NCI-H2196 (cell line): Measurements from ENCODE around the gene NXT1.
"Not testable (repeated sequence)": the region's sequence is repeated elsewhere in the genome, so short reads cannot be mapped to it uniquely, and the experiment has no call there.

Source experiments
- DNase-seq: peaks from one replicate; lab custom pipeline; 2025; ENCODE audit not compliant: unreplicated experiment; lab: John Stamatoyannopoulos, UW

NXT1 gene

GRCh38 chr20:23350196-23350903 lies at the start of gene NXT1:
Gene NXT1 (plus strand): TSS chr20:23350791. CDS start chr20:23354042, 3,251 bp downstream.
- peak; percentile 97 for DNase-seq

GRCh38 chr20:23301436-23302050 lies 49.0 kb upstream of the NXT1 start:
- DNase-seq: no peak

GRCh38 chr20:23302386-23302785 lies 48.2 kb upstream of the NXT1 start:
- DNase-seq: no peak

- DNase-seq: no peak
These were observed 47.8 kb upstream of the NXT1 start for GRCh38 chr20:23302801-23303200.

GRCh38 chr20:23303325-23304102 lies 47.1 kb upstream of the NXT1 start:
- DNase-seq: no peak

- DNase-seq: no peak
These were observed 46.0 kb upstream of the NXT1 start for GRCh38 chr20:23304616-23305015.

- no peak for DNase-seq
These were observed 45.5 kb upstream of the NXT1 start for GRCh38 chr20:23305098-23305497.

DNA sequence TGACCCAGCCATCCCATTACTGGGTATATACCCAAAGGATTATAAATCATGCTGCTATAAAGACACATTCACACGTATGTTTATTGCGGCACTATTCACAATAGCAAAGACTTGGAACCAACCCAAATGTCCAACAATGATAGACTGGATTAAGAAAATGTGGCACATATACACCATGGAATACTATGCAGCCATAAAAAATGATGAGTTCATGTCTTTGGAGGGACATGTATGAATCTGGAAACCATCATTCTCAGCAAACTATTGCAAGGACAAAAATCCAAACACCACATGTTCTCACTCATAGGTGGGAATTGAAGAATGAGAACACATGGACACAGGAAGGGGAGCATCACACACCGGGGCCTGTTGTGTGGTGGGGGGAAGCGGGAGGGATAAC lies 43.2 kb upstream of the NXT1 start:
- DNase-seq: not testable (repeated sequence)

GRCh38 chr20:23308024-23308423 lies 42.6 kb upstream of the NXT1 start:
- no peak for DNase-seq

DNA sequence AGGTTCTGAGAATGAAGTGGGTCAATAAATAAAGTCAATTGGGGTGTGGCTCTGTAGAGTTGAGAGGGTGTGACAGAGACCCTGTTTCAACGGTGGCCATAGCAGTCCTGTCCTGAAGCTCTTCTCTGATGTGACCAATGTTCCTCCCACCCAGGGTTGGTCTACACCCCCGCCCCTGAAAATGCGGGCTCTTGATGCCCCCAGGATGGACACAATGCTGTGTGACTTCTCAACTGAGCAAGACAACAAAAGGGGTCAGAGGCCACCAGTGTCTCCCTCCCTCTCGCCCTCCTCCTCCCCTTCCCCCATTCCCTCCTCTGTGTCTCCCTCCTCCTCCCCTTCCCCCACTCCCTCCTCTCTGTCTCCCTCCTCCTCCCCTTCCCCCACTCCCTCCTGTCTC lies 41.7 kb upstream of the NXT1 start:
- DNase-seq: no peak

- no peak for DNase-seq
These were observed 40.8 kb upstream of the NXT1 start for GRCh38 chr20:23309781-23310180.

- no peak for DNase-seq
These were observed 38.6 kb upstream of the NXT1 start for GRCh38 chr20:23311947-23312506.

- DNase-seq: no peak
These were observed 37.3 kb upstream of the NXT1 start for GRCh38 chr20:23313271-23313670.

GRCh38 chr20:23314699-23315098 lies 35.9 kb upstream of the NXT1 start:
- no peak for DNase-seq

GRCh38 chr20:23315099-23315498 lies 35.5 kb upstream of the NXT1 start:
- no peak for DNase-seq

DNA sequence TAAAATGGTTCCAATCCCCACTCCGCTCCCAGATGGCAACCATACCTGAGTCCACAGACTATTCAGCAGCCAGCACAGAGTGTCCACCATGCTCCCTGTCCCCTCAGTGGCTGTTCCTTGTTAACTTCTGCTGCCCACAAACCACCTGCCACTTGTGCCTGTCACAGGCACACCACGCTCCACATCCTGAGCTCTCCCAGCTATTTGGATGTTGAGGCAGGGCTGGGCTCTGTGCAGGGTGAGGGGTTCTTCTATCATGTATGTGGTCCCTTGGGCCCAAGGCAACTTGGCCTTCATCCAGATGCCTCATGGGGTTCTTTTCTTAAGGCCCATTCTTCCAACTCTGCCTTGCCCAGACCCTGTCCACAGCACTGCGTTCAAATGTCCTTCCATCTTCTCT lies 34.0 kb upstream of the NXT1 start:
- no peak for DNase-seq

DNA sequence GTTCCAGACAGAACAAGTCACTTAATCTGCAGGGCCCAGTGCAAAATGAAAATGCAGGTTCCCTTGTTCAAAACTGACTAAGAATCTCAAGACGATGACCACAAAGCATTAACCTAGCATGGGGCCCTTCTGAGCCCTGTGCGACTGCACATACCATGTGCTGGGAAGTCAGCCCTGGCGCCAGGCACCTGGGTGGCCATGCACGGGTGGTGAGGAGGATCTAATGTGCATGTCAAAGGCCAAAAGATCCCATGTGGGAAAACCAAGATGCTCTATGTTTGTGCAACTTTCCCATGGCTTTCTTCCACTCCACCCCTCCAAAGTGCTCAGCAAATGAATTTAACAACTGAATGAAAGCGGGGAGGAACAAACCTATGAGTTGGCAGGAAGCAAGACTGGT lies 33.5 kb upstream of the NXT1 start:
- DNase-seq: no peak

DNA sequence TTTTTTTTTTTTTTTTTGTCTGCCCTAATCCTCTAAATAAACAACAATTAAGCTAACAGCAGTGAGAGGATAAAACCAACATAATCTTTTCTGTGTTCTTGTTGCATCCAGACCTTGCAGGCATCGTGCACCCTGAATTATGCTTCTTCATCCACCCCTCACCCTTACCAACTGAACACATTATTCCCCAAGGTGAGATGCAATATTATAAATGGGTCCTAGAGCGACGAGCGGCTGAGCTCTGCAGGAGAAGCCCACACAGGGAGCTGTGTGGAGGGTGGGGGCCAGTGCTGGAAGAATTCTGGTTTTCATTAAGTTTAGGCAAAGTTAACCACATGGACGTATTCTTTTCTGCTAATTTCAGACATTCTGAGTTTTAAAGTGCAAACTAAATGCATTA lies 32.2 kb upstream of the NXT1 start:
- DNase-seq: no peak

GRCh38 chr20:23320317-23320716 lies 30.3 kb upstream of the NXT1 start:
- DNase-seq: peak; percentile 4

DNA sequence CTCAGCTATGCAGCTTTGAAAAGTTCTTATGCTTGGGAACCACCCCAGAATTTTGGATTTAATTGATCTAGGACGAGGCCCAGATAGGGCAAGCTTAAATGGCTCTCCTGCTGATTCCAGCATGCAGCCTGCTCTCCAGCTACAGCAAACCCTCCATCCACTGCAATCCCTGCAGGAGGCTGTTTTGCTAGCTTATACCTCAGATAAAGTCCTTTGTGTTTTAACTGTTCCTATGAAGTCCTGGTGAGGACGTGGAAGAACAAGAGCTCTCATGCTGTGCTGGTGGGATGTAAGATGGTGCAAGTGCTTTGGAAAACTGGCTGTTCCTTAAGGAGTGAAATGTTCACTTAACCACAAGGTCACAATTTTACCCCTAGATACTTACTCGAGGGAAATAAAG lies 25.5 kb upstream of the NXT1 start:
- no peak for DNase-seq

GRCh38 chr20:23326774-23327173 lies 23.8 kb upstream of the NXT1 start:
- no peak for DNase-seq
